Measurements from ENCODE around the gene CAMTA1. TPM values are rescaled to one million over a fixed set of nuclear protein-coding genes. Genes with fewer than 3 reads are reported as not detected.

CAMTA1 gene
- total and polyA plus RNA-seq, 3 experiments from 2014 or later = 60.2 to 79.0 (median 61.7) TPM

- no peaks in the 10 kb centered on the region for H3K4me1 Mint-ChIP-seq
- H3K27ac Mint-ChIP-seq = no peak overlapping the region
- Histone ChIP-seq H3K36me3 (ENCODE audit: insufficient read depth, low read length) (no peaks in the 10 kb centered on the region), H3K9me3 (ENCODE audit: low read length) (no peaks in the 10 kb centered on the region), H3K4me1 (ENCODE audit: insufficient read depth, low read length) (no peaks in the 10 kb centered on the region), H3K27ac (ENCODE audit: low read depth, low read length) (no peak overlapping the region), H3K4me3 (ENCODE audit: low read length) (no peak overlapping the region), H3K27me3 (ENCODE audit: insufficient read depth, low read length, poor library complexity, severe bottlenecking) (no peaks in the 10 kb centered on the region)
- H3K9me3 Mint-ChIP-seq = no peaks in the 10 kb centered on the region
- ChIA-PET CTCF (no interaction called here), POLR2A (no interaction called here)
- H3K4me3 Mint-ChIP-seq = no peak overlapping the region
- peak in 1 of 5 donors; percentile 3 for DNase-seq
- H3K36me3 Mint-ChIP-seq = no peaks in the 10 kb centered on the region
- peaks cover 4 to 9% of the 10 kb centered on the region in 2 donors for H3K27me3 Mint-ChIP-seq
These were observed 802.0 kb downstream of the CAMTA1 start for GRCh38 chr1:7587108-7587772.

GRCh38 chr1:7587773-7588456 is 802.7 kb downstream of the CAMTA1 start:
- Histone ChIP-seq H3K4me3 (ENCODE audit: low read length) (no peak overlapping the region), H3K27ac (ENCODE audit: low read depth, low read length) (no peak overlapping the region), H3K27me3 (ENCODE audit: insufficient read depth, low read length, poor library complexity, severe bottlenecking) (no peaks in the 10 kb centered on the region), H3K9me3 (ENCODE audit: low read length) (no peaks in the 10 kb centered on the region), H3K4me1 (ENCODE audit: insufficient read depth, low read length) (no peaks in the 10 kb centered on the region), H3K36me3 (ENCODE audit: insufficient read depth, low read length) (no peaks in the 10 kb centered on the region)
- Mint-ChIP-seq H3K36me3 (no peaks in the 10 kb centered on the region), H3K4me3 (no peak overlapping the region), H3K27ac (no peak overlapping the region), H3K9me3 (no peaks in the 10 kb centered on the region), H3K27me3 (peaks cover 4 to 7% of the 10 kb centered on the region in 2 donors), H3K4me1 (no peaks in the 10 kb centered on the region)
- CTCF ChIA-PET = no interaction called here
- POLR2A ChIA-PET = no interaction called here
- peak in 1 of 5 donors; percentile 32 for DNase-seq

- H3K4me1 ChIP-seq (ENCODE audit: insufficient read depth, low read length) = no peaks in the 10 kb centered on the region
- Mint-ChIP-seq H3K36me3 (no peaks in the 10 kb centered on the region), H3K27ac (no peak overlapping the region), H3K4me1 (no peaks in the 10 kb centered on the region), H3K9me3 (no peaks in the 10 kb centered on the region), H3K4me3 (no peak overlapping the region), H3K27me3 (peaks cover 4 to 6% of the 10 kb centered on the region in 2 donors)
- H3K9me3 ChIP-seq (ENCODE audit: low read length) = no peaks in the 10 kb centered on the region
- H3K27ac ChIP-seq (ENCODE audit: low read depth, low read length) = no peak overlapping the region
- POLR2A ChIA-PET = no interaction called here
- DNase-seq = peak in 1 of 5 donors; percentile 0
- no peaks in the 10 kb centered on the region for H3K27me3 ChIP-seq (ENCODE audit: insufficient read depth, low read length, poor library complexity, severe bottlenecking)
- CTCF ChIA-PET = no interaction called here
- no peak overlapping the region for H3K4me3 ChIP-seq (ENCODE audit: low read length)
- H3K36me3 ChIP-seq (ENCODE audit: insufficient read depth, low read length) = no peaks in the 10 kb centered on the region
These were observed 803.2 kb downstream of the CAMTA1 start for GRCh38 chr1:7588457-7588827.

DNA sequence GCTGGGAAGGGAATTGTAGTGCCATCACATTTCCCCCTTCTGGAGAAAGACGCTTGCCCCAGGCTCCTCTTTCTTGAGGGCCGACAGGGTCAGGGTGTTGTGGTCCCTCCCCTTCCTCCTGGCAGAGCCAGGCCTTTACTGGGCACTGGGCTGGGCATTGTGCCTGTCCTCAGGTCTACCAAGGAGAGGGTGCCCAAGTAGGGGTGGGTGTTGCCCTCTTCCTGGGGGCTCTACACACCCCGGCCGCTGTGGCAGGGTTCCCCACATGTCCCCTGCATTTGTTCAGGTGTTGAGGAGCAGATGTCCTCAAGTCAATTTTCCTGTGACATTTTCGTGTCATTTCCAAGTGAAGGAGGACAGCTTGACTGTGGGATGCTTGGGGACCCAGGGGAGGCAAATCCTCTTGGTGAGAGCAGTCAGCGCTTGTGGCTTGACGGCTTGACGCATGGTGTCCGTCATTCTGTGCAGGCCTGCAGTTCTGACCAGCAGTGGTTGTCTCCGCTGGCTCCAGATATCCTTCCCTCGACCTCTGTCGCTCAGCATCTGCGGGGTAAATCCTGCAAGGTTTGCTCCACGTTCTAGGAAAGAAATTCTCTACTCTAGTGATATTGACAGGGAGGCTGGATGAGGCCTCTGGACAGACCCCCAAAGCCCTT is 804.0 kb downstream of the CAMTA1 start:
- Mint-ChIP-seq H3K27ac (no peak overlapping the region), H3K27me3 (peaks cover 0 to 6% of the 10 kb centered on the region in 2 donors)
- DNase-seq = peak in 1 of 5 donors; percentile 15

GRCh38 chr1:7589774-7590425 is 804.6 kb downstream of the CAMTA1 start:
- H3K4me3 ChIP-seq (ENCODE audit: low read length) = no peak overlapping the region
- no peaks in the 10 kb centered on the region for H3K36me3 ChIP-seq (ENCODE audit: insufficient read depth, low read length)
- Mint-ChIP-seq H3K9me3 (no peaks in the 10 kb centered on the region), H3K27me3 (peaks cover 0 to 6% of the 10 kb centered on the region in 2 donors), H3K27ac (no peak overlapping the region), H3K4me3 (no peak overlapping the region), H3K36me3 (no peaks in the 10 kb centered on the region), H3K4me1 (no peaks in the 10 kb centered on the region)
- no peaks in the 10 kb centered on the region for H3K27me3 ChIP-seq (ENCODE audit: insufficient read depth, low read length, poor library complexity, severe bottlenecking)
- ChIA-PET CTCF (no interaction called here), POLR2A (no interaction called here)
- no peaks in the 10 kb centered on the region for H3K4me1 ChIP-seq (ENCODE audit: insufficient read depth, low read length)
- DNase-seq = peak in 1 of 5 donors; percentile 19
- no peaks in the 10 kb centered on the region for H3K9me3 ChIP-seq (ENCODE audit: low read length)
- no peak overlapping the region for H3K27ac ChIP-seq (ENCODE audit: low read depth, low read length)

More for the DNA sequence above, 804.0 kb downstream of the CAMTA1 start:
- ChIA-PET POLR2A (no interaction called here), CTCF (no interaction called here)
- no peaks in the 10 kb centered on the region for H3K9me3 Mint-ChIP-seq
- Histone ChIP-seq H3K27ac (ENCODE audit: low read depth, low read length) (no peak overlapping the region), H3K36me3 (ENCODE audit: insufficient read depth, low read length) (no peaks in the 10 kb centered on the region), H3K27me3 (ENCODE audit: insufficient read depth, low read length, poor library complexity, severe bottlenecking) (no peaks in the 10 kb centered on the region), H3K4me3 (ENCODE audit: low read length) (no peak overlapping the region), H3K4me1 (ENCODE audit: insufficient read depth, low read length) (no peaks in the 10 kb centered on the region), H3K9me3 (ENCODE audit: low read length) (no peaks in the 10 kb centered on the region)
- H3K36me3 Mint-ChIP-seq = no peaks in the 10 kb centered on the region
- H3K4me3 Mint-ChIP-seq = no peak overlapping the region
- no peaks in the 10 kb centered on the region for H3K4me1 Mint-ChIP-seq

GRCh38 chr1:7590426-7590790 is 805.2 kb downstream of the CAMTA1 start:
- Histone ChIP-seq H3K27me3 (ENCODE audit: insufficient read depth, low read length, poor library complexity, severe bottlenecking) (no peaks in the 10 kb centered on the region), H3K4me1 (ENCODE audit: insufficient read depth, low read length) (no peaks in the 10 kb centered on the region), H3K36me3 (ENCODE audit: insufficient read depth, low read length) (no peaks in the 10 kb centered on the region), H3K9me3 (ENCODE audit: low read length) (no peaks in the 10 kb centered on the region), H3K4me3 (ENCODE audit: low read length) (no peak overlapping the region), H3K27ac (ENCODE audit: low read depth, low read length) (no peak overlapping the region)
- Mint-ChIP-seq H3K9me3 (no peaks in the 10 kb centered on the region), H3K36me3 (no peaks in the 10 kb centered on the region), H3K4me3 (no peak overlapping the region), H3K27me3 (peaks cover 0 to 6% of the 10 kb centered on the region in 2 donors), H3K4me1 (no peaks in the 10 kb centered on the region), H3K27ac (no peak overlapping the region)
- CTCF ChIA-PET = no interaction called here
- POLR2A ChIA-PET = no interaction called here
- DNase-seq = no peak

DNA sequence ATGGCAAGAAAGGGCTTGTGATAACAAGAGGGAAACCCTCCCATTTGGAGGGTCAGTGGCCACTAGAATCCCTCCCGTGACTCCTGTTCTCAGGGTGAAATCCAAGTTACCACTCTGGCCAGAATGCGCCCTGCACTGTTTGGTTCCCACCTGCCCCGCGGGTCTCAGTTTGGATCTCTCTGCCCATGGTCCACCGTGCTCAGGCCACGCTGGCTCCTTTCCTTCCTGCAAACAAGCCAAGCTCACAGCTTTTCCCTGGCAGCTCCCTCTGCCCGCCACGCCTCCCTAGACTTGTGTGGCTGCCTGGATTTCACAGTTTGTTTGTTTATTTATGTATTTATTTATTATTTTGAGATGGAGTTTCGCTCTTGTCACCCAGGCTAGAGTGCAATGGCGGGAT is 806.3 kb downstream of the CAMTA1 start:
- no peaks in the 10 kb centered on the region for H3K4me1 Mint-ChIP-seq
- ChIA-PET POLR2A (no interaction called here), CTCF (no interaction called here)
- no peak overlapping the region for H3K27ac Mint-ChIP-seq
- H3K27me3 Mint-ChIP-seq = peaks cover 0 to 6% of the 10 kb centered on the region in 2 donors
- Histone ChIP-seq H3K4me3 (ENCODE audit: low read length) (no peak overlapping the region), H3K9me3 (ENCODE audit: low read length) (no peaks in the 10 kb centered on the region), H3K27me3 (ENCODE audit: insufficient read depth, low read length, poor library complexity, severe bottlenecking) (no peaks in the 10 kb centered on the region), H3K27ac (ENCODE audit: low read depth, low read length) (no peak overlapping the region), H3K4me1 (ENCODE audit: insufficient read depth, low read length) (no peaks in the 10 kb centered on the region), H3K36me3 (ENCODE audit: insufficient read depth, low read length) (no peaks in the 10 kb centered on the region)
- no peak overlapping the region for H3K4me3 Mint-ChIP-seq
- peak in 1 of 5 donors; percentile 30 for DNase-seq
- H3K9me3 Mint-ChIP-seq = no peaks in the 10 kb centered on the region
- no peaks in the 10 kb centered on the region for H3K36me3 Mint-ChIP-seq

- no peaks in the 10 kb centered on the region for H3K4me1 ChIP-seq (ENCODE audit: insufficient read depth, low read length)
- Mint-ChIP-seq H3K4me3 (no peak overlapping the region), H3K4me1 (no peaks in the 10 kb centered on the region), H3K9me3 (no peaks in the 10 kb centered on the region), H3K36me3 (no peaks in the 10 kb centered on the region), H3K27ac (no peak overlapping the region), H3K27me3 (peaks cover 0 to 6% of the 10 kb centered on the region in 2 donors)
- H3K9me3 ChIP-seq (ENCODE audit: low read length) = no peaks in the 10 kb centered on the region
- no peak overlapping the region for H3K4me3 ChIP-seq (ENCODE audit: low read length)
- DNase-seq = peak in 1 of 5 donors; percentile 15
- no peaks in the 10 kb centered on the region for H3K27me3 ChIP-seq (ENCODE audit: insufficient read depth, low read length, poor library complexity, severe bottlenecking)
- CTCF ChIA-PET = no interaction called here
- H3K36me3 ChIP-seq (ENCODE audit: insufficient read depth, low read length) = no peaks in the 10 kb centered on the region
- POLR2A ChIA-PET = no interaction called here
- no peak overlapping the region for H3K27ac ChIP-seq (ENCODE audit: low read depth, low read length)
These were observed 807.0 kb downstream of the CAMTA1 start for GRCh38 chr1:7592120-7592798.

Data from CD8-positive, alpha-beta memory T cell (primary cell).